GM19043 (cell line): ENCODE data around the gene TSPAN1.

Source experiments
- ATAC-seq: cut with Tn5 transposase; IDR thresholded peaks from one replicate; pipeline ENCODE4 v1.9.1; 2021; ENCODE audit warnings: low read depth; ENCODE audit not compliant: unreplicated experiment

TSPAN1 gene

DNA sequence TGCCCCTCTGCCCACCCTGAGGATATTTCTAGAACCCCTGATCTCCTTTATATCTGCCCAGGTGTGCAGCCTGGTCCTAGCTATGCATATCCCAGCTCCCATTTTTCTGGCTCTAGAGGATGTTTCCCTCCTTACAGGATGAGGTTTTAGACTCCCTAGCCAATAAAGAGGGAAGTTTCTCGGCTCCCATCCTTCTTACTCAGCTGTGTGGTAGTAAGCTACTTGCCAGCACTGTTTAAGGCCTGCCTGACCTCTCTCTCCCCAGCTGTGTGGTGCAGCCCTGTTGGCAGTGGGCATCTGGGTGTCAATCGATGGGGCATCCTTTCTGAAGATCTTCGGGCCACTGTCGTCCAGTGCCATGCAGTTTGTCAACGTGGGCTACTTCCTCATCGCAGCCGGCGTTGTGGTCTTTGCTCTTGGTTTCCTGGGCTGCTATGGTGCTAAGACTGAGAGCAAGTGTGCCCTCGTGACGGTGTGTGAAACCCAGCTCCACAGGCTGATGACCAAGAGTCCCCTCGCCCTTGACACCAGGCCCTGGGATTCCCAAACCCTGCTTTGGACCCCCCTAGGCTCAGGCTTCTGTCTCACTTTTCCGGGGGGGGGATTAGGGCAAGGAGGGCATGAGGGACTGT lies 9.2 kb downstream of the TSPAN1 start:
- peak; percentile 50 for ATAC-seq

DNA sequence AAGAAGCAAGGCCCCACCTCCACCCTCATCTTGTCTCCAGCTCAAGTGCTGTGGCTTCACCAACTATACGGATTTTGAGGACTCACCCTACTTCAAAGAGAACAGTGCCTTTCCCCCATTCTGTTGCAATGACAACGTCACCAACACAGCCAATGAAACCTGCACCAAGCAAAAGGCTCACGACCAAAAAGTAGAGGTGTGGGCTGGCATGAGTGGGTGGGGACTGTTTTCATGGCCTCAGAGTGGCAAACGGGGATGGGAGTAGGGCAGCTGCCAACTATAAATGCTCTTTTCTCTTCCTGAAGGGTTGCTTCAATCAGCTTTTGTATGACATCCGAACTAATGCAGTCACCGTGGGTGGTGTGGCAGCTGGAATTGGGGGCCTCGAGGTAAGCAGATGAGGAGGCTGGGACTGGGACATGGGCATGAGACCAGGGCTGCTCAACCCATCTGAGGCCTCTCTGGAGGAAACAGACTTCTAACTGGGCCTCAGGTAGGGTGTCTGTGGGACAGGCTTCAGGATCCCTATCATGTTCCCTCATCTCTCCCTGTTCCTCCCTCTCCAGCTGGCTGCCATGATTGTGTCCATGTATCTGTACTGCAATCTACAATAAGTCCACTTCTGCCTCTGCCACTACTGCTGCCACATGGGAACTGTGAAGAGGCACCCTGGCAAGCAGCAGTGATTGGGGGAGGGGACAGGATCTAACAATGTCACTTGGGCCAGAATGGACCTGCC lies 10.2 kb downstream of the TSPAN1 start:
- ATAC-seq: no peak

DNA sequence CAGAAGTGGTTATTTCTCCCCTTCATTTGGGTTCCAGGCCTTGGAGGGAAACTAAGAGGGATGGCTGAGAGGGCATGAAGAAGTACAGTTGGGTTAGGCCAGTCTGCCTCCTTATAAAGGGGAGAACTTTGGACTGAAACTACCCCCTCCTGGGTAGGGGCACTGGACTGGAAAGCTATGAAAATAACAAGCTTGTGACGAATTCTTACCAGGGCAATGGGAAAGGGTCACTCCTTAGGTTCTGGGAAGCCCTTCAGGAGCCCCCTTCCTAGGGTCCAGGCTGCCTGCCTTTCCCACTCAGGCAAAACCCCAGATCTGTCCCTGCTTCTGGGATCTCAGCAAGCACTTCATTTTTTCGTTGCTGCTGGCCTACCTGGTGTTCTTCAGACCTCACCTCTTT lies 11.2 kb downstream of the TSPAN1 start:
- no peak for ATAC-seq

DNA sequence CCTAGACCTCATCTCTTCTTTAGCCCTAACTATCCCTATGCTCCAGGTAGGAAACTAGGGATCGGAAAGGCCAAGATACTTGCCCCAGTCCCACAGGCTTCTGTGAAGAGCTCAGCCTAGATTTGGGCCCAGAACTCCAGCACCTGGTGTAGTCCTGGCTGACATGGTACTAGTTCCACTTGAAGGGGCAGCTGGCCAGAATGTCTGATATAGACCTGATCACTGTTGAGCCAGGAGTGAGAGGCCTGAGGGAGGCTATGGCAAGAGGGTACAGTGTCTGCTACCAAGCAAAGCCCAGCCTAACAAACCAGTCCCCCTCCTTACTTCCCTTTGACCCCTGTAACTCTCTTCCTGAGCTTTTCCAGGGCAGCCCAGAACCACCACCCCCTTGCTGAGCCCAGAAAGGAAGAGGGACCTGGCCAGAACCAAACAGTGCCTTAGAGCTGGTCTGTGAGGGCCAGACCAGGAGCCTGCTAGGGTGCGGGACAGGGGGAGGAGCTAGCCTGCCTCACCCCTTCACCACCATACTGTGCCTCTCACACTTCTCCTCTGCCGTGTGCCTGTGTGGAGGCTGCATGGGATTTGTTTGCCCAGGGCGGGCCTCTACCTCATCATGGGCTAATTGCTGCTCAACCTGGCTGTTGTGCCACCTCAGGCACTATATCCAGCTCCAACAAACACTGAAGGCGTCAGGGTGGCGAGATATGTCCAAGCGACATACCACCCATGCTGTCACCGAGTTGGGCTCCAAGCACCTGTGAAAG lies 12.4 kb downstream of the TSPAN1 start:
- no peak for ATAC-seq

DNA sequence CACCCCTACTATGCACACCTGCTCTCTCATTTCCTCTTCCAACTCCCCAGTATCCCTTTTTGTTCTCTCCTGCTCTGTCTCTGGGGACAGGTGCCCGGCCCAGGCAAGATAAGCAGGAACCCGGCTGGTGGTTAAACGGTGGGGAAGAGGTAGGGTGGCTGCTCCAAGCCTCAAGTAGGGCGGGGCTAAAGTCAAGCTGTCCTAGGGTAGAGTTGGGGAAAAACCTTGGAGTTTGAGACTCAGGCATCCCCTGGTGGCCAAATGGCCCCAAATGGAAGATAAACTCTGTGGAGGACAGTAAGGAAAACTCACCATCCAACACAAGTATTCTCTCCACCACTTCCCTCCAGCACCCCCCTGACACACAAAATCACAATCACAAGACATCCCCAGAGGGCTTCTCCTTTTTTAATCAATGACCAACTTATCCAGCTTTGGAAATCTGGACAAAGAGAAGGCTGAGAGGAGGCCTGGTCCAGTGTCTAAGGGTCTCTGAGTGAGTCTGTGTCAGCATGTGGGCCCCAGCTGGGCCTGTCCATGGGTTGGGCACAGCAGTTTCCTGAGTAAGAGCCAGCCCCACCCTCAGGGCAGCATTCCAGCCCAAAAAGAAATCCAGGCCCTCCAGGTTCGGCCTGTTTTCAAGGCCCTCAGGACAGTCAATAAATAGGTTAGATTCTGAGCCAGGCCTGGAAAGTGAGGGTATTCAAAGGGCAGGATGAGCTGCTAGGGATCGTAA lies 13.6 kb downstream of the TSPAN1 start:
- no peak for ATAC-seq

DNA sequence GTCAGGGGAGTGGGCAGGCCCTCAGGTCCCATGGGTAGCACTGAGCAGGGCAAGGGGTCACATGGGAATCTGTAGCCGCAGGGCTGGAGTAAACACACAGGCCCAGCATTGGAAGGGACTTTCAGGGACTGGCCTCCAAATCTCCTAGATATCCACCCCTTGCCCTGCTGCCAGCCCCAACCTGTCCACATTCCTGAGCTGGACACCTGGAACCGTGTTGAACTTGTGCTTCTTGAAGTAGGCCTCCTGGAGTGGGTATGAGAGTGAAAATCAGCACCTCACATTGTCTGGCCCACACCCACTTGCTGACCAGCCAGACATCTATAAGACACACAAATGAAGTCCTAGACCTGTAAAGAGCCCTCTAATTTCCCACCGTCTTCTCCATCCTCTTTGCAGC lies 15.7 kb downstream of the TSPAN1 start:
- no peak for ATAC-seq

DNA sequence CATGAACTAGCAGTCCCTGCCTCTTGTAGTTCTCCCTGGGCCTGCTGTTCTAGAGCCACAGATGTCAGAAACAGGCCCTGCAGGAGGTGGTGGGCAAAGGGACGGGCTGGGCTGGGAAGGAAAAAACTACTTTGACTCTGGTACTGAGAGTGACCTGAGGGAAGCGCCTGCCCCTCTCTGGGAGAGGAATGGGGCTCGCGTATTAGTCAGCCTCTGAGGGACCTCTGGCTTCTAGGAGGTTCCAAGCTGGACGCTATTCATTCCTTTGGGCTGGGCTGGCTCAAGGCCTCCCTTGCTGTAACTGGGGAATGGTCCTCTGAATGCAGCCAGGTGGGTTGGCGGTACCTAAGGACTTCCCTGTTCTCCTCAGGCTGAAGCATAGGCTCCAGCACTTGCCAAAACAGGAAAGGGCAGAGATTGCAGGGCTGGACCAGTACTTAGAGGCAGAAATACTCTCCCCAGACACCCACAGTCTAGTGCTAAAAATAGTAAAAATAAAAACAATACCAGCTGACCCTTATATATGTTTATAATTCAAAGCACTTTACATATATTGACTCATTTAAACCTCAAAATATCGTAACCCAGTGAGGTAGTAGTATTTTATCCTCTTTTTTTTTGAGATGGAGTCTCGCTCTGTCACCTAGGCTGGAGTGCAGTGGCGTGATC lies 16.3 kb downstream of the TSPAN1 start:
- no peak for ATAC-seq

DNA sequence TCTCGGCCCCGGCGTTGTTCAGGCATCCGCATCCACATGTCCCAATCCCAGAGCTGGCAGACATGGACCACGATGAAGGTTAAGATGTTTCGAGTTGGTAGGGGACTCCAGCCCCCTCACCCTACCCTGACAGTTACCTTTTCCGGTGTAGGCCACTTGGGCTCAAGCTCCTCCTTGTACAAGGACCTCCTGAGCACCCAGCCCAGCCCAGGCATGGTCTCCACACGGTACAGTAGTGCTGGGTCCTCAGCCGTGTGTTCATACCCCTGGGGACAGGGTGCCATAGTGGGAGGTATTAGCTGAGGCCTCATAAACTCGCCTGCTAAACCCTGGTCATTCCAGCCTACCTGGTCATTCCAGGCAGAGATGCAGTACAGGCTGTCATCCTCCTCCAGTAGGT lies 17.3 kb downstream of the TSPAN1 start:
- no peak for ATAC-seq

DNA sequence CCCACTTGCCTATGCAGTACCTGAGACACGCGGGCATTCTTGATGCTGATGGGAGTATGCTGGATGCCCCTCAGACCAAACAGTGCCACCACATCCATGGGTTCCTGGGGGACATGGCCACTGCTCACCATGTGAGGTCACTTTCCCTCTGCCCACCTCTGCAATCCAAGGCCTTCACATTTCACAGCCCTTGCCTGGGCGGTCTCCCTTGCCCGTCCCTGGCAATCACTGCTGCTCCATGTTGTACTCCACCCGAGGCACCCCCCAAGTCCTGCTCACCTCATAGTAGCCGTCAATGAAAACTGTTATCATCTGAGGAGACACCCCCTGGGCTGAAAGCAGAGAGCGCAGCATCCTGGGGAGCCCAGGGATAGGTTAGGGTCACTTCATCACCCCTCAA lies 18.4 kb downstream of the TSPAN1 start:
- no peak for ATAC-seq

DNA sequence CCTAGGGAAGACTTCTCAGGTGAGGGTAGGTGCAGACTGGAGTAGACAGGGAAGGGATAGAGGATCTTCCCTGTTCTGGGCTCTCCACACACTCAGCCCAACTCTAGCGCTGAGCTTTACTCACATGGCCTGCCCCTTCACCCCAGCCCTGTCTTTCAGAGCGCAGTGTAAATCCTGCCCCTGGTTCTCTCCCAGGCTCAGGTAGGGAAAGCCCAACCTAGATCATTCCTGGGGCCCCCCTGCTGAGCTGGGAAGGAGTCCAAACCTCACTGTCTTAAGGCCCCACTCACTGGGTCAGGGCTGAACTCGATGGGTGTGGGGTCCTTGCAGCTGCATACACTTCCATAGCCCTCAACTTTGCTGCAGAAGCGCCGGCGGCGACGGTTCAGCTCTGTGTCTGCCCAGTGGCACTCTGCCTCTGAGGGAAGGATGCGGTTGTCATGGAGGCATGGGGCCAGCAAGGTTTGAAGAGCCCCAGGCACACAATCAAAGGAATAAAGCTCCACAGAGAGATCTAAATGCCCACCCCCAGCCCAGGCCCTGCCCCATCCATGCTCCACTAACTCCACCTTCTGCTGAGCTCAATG lies 19.2 kb downstream of the TSPAN1 start:
- no peak for ATAC-seq

DNA sequence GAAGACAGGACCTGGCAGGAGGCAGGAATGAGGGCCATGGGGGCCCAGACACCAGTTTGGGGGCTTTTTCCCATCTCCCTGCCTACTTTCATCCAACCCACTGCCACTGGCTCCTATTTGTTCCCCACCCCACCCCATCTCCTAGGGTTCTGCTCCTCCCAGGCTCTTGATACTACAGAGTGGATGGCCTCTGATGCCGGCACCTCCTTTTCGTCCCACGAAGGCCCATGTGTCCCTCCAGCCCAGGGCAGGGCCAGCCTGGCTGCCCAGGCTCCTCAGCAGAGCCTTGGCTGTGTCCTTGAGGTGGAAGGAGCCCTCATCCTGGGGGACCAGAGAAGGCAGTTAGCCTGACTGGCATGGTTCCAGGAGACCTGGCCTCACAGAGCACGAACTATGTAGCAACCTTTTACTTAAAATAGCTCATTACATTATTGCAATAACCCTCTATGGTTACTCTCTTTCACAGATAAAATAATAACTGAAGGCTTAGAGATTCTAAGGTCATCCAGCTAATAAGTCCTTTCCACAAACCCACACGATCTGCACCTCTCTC lies 19.8 kb downstream of the TSPAN1 start:
- ATAC-seq: no peak

DNA sequence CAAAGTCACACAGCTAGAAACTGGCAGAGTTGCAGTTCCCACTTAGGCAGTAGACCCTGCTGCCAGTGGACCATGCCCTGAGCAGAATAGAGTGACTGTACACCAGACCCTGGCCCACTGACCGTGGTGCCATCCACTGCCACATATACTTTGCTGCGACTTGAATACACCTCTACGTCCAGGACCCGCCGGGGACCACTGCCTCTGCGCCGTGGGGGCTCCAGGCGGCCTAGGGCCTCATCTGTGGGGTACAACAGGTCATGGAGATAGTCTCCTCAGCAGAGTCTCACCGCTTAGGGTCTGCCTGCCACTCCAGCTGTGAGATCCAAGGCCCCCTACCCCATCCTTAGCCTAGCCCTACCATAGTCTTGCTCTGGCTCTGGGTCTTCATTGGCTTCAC lies 21.7 kb downstream of the TSPAN1 start:
- no peak for ATAC-seq

DNA sequence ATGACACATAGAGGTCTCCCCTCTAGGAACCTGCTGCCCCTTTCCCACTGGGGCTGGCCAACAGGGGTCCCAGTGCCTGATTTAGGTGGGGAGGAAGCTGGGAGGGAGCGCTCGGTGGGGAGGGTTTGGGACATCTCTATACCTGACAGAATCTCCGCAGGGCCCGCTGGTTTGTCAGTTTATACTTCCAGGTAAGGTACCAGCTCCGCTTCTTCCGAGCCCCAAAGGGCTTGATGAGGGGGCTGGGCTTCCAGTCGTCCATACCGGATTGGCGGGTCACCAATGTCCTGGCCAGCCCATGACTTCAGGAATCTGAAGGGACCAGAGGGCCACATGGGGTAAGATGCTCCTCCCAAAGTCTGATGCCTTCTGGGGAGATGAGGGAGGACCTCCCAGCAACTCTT lies 22.7 kb downstream of the TSPAN1 start:
- no peak for ATAC-seq

DNA sequence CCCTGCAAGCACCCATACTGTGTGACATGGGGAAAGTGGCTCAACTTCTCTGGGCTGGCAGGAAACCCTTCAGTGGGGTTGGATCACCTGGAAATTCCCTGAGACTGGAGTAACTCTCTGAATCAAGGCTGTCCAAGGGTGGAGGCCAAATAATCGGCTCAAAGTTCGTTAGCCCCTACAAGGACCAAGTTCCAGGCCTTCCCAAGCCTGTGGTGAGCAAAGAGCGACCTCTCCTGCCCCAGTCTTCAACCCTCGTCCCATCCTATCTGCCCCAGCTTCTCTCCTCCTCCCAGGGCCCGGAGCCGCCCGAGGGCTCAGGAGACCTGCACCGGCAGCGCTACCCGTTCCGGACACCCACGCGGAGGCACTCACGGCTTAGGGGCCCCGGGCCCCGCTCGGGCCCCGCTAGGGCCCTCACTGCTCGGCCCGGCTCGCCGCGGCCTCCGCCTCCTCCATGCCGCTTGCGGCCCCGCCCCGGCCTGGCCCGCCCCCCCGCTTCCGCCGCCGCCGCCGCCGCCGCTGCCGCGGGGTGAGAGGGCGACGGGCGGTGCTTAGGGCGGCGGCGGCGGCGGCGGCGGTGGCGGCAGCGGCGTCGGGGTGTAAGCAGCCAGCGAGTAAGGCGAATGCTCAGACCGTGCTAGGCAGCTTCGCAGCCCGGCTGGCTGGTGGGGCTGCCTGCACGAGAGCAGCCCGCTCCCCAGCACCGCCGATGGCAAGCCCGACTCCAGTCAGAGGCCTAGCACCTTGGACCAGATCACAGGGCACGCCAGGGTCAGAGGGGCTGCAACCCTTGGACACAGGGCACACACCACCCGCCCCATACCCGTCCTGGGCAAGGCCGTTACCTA lies 23.3 kb downstream of the TSPAN1 start, which contains the start of gene POMGNT1:
Gene POMGNT1, minus strand, starts transcription at position 471 of the 848 bp plus-strand sequence. CDS start 613 bp downstream, outside the sequence.
- ATAC-seq: peak; percentile 77

DNA sequence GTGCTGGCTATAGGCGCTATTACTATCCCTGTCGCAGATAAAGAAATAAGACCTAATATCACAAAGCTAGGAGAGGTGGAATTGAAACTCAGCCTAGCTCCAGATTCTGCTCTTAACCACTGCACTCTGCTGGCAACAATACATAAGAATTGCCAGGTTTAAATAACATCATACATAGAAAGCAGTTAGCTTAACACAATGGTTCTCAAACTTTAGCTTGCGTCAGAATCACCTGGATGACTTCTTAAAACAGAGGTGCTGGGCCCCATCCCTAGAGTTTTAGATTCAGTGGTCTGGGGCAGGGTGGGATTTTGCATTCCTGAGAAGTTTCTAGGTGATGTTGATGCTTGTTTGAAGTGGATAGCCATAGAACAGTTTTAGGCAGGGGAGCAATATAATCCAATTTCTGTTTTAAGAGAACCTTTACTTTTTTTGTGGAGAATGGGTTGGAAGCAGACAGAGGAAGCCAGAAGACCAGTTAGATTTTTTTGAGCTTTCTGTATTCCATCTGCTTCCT lies 24.4 kb downstream of the TSPAN1 start:
- no peak for ATAC-seq

DNA sequence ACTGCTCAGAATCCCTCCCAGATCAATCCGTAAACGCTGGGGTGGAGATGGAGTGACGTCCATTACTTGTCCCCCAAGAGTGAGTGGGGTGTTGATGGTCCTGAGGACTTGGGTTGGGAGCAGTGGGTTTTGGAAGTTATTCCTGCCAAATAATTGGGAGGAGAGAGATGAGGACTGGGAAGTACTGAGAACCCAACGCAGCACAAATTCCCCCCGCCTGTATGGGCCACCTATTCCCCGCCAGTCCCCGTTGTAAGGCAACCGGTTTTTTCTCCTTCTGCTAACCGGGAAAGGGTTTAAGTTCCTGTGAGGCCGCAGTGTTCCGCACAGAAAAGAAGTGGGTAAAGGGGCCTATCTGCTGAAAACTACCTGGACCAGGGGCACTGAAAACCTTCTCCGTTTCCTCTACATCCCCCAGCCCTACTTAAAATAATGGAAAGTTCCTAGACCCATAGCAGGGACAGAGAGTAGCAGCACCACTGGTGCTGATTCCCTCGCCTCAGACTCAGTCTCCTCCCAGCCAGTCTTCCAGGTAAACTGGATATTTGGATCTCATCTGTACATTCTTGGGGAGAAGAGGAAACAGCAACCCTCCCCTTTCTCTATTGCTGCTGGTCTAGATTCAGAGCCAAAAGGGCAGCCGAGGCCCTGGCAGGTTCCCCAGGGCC lies 29.0 kb downstream of the TSPAN1 start:
- no peak for ATAC-seq

DNA sequence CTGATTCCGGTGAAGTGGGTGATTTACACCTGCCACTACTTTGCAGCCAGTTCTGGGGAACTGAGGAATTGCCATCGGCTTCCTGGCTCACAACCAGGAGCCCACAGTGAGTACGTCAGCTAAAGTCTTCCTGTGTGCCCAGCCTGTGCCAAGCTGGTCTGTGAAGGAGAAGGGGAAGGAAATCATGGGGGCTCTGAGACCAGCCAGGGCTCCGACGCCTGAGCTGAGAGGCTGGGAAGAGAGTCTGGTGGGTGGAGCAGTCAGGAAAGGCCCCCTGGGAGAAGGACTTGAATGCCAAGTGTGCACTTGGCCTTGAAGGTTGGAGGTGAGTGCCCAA lies 29.5 kb downstream of the TSPAN1 start:
- no peak for ATAC-seq

DNA sequence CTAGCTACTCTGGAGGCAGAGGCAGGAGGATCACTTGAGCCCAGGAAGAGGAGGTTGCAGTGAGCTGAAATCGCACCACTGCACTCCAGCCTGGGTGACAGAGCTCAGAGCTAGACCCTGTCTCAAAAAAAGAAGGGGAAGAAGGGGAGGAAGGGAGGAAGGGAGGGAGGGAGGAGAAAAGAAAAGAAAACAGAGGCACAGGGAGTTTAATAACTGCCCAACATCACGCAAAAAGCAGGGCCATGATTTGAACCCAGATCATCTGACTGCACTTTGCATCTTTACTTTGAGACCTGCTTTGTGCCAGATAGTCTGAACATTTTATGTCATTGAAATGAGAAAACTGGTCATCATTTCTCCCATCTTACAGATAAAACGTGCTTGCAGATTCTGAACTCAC lies 30.3 kb downstream of the TSPAN1 start:
- ATAC-seq: no peak
